Measurements from ENCODE around the gene TNFAIP3. TPM values are rescaled to one million over a fixed set of nuclear protein-coding genes. Genes with fewer than 3 reads are reported as not detected.

The TNFAIP3 gene
- total RNA-seq, 1 donor from 2014 or later: 1.8 TPM

DNA sequence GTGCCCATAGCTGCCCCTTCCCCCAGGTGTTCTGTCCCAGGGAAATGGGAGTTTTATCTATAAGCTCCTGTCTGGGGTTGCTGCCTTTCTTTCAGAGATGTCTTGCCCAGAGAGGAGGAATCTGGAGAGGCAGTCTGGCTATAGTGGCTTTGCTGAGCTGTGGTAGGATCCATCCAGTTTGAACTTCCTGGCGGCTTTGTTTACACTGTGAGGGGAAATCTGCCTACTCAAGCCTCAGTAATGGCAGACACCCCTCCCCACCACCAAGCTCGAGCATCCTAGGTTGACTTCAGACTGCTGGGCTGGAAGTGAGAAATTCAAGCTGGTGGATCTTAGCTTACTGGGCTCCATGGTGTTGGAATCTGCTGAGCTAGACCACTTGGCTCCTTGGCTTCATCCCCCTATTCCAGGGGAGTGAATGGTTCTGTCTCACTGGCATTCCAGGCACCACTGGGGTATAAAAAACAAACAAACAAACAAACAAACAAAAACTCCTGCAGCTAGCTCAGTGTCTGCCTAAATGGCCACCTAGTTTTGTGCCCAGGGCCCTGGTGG is 24.0 kb downstream of the TNFAIP3 start:
- H3K9ac ChIP-seq: no peak overlapping the region
- DNase-seq (ENCODE audit: low spot score): no peak

DNA sequence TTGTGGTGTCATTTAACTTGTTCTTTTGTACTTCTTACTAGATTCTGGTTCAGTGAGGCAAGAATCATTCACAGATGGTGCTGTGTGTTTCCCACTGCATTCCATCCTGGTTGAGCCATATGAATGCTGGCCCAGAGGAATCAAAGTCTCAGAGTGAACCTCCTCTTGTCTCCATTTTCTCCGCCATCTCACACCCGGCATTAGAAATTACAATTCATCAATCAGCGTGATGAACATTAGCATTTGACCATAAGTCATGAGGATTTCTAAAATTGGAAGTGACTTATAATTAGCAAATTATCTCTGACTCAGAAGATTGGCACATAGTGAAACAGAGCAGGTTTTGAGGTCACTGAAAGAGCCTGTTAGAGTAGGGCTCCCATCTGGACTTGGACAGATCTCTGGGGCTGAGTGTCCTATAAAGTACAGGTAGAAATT is 25.2 kb downstream of the TNFAIP3 start:
- no peak for TF ChIP-seq EZH2 (IDR thresholded peaks at IDR 0.05)
- TF ChIP-seq EZH2phosphoT487 (IDR thresholded peaks at IDR 0.05): no peak
- TF ChIP-seq, protein P1, sequence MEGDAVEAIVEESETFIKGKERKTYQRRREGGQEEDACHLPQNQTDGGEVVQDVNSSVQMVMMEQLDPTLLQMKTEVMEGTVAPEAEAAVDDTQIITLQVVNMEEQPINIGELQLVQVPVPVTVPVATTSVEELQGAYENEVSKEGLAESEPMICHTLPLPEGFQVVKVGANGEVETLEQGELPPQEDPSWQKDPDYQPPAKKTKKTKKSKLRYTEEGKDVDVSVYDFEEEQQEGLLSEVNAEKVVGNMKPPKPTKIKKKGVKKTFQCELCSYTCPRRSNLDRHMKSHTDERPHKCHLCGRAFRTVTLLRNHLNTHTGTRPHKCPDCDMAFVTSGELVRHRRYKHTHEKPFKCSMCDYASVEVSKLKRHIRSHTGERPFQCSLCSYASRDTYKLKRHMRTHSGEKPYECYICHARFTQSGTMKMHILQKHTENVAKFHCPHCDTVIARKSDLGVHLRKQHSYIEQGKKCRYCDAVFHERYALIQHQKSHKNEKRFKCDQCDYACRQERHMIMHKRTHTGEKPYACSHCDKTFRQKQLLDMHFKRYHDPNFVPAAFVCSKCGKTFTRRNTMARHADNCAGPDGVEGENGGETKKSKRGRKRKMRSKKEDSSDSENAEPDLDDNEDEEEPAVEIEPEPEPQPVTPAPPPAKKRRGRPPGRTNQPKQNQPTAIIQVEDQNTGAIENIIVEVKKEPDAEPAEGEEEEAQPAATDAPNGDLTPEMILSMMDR (IDR thresholded peaks at IDR 0.05): no peak
- no peak for DNase-seq (ENCODE audit: low spot score)
- no peak overlapping the region for H2AFZ ChIP-seq (replicated peaks)
- no peaks in the 10 kb centered on the region for H3K36me3 Mint-ChIP-seq
- H3K9me3 ChIP-seq (ENCODE audit: low read depth): no peaks in the 10 kb centered on the region
- H3K36me3 ChIP-seq: no peaks in the 10 kb centered on the region
- no peak overlapping the region for H3K4me3 ChIP-seq
- H3K79me2 ChIP-seq (ENCODE audit: low read depth): no peaks in the 10 kb centered on the region
- H3K4me1 Mint-ChIP-seq: no peaks in the 10 kb centered on the region
- H3K9ac ChIP-seq: no peak overlapping the region
- no peaks in the 10 kb centered on the region for H3K27me3 ChIP-seq
- no peaks in the 10 kb centered on the region for H3K4me1 ChIP-seq
- H3K27ac ChIP-seq: no peak overlapping the region
- H3K27ac Mint-ChIP-seq: no peak overlapping the region
- H3K9me3 Mint-ChIP-seq: peaks cover 7% of the 10 kb centered on the region
- no peaks in the 10 kb centered on the region for H3K27me3 Mint-ChIP-seq (ENCODE audit: insufficient read depth, low read depth)
- peak overlapping the region; percentile 50 for H3K4me3 Mint-ChIP-seq
- H3K4me2 ChIP-seq: no peak overlapping the region
- no peaks in the 10 kb centered on the region for H3F3A ChIP-seq (ENCODE audit: low read depth)
- H4K20me1 ChIP-seq (ENCODE audit: low read depth): no peaks in the 10 kb centered on the region

More for the DNA sequence above, 24.0 kb downstream of the TNFAIP3 start:
- Histone ChIP-seq H4K20me1 (ENCODE audit: low read depth) (no peaks in the 10 kb centered on the region), H3K4me2 (no peak overlapping the region), H2AFZ (replicated peaks) (no peak overlapping the region), H3K4me1 (no peaks in the 10 kb centered on the region), H3K9me3 (ENCODE audit: low read depth) (no peaks in the 10 kb centered on the region), H3K79me2 (ENCODE audit: low read depth) (no peaks in the 10 kb centered on the region), H3K4me3 (no peak overlapping the region), H3F3A (ENCODE audit: low read depth) (no peaks in the 10 kb centered on the region), H3K27ac (no peak overlapping the region), H3K36me3 (no peaks in the 10 kb centered on the region), H3K27me3 (no peaks in the 10 kb centered on the region)
- no peaks in the 10 kb centered on the region for H3K4me1 Mint-ChIP-seq
- no peak overlapping the region for H3K4me3 Mint-ChIP-seq
- H3K36me3 Mint-ChIP-seq: no peaks in the 10 kb centered on the region
- H3K9me3 Mint-ChIP-seq: peaks cover 16% of the 10 kb centered on the region
- TF ChIP-seq EZH2phosphoT487 (IDR thresholded peaks at IDR 0.05): no peak
- no peak for TF ChIP-seq EZH2 (IDR thresholded peaks at IDR 0.05)
- TF ChIP-seq, protein P1 (IDR thresholded peaks at IDR 0.05): no peak
- H3K27me3 Mint-ChIP-seq (ENCODE audit: insufficient read depth, low read depth): no peaks in the 10 kb centered on the region
- no peak overlapping the region for H3K27ac Mint-ChIP-seq

DNA sequence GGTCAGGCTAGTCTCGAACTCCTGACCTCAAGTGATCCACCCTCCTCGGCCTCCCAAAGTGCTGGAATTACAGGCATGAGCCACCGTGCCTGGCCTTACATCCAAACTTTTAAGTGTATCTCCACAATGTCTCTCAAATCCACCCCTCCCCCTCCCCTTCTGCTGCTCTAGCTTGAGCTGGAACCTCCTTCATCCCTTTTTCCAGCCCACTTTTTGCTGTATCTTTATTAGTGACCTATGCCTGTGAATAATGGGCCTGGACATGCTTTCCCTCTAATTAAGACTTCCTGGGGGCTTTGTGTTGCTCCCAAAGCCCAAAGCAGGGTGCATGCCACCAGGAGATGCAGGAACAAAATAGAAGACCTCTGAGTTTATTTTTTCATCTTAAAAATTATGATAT is 26.1 kb downstream of the TNFAIP3 start:
- no peak overlapping the region for H3K9ac ChIP-seq
- Mint-ChIP-seq H3K27me3 (ENCODE audit: insufficient read depth, low read depth) (no peaks in the 10 kb centered on the region), H3K4me3 (no peak overlapping the region), H3K27ac (no peak overlapping the region), H3K4me1 (no peaks in the 10 kb centered on the region), H3K9me3 (peaks cover 5% of the 10 kb centered on the region), H3K36me3 (no peaks in the 10 kb centered on the region)
- H3K4me3 ChIP-seq: no peak overlapping the region
- H3K27ac ChIP-seq: no peak overlapping the region
- H3K79me2 ChIP-seq (ENCODE audit: low read depth): no peaks in the 10 kb centered on the region
- no peaks in the 10 kb centered on the region for H3K36me3 ChIP-seq
- H4K20me1 ChIP-seq (ENCODE audit: low read depth): no peaks in the 10 kb centered on the region
- TF ChIP-seq EZH2 (IDR thresholded peaks at IDR 0.05) (no peak), EZH2phosphoT487 (IDR thresholded peaks at IDR 0.05) (no peak)
- TF ChIP-seq, protein P1 (IDR thresholded peaks at IDR 0.05): no peak
- H2AFZ ChIP-seq (replicated peaks): no peak overlapping the region
- no peaks in the 10 kb centered on the region for H3K4me1 ChIP-seq
- H3K4me2 ChIP-seq: no peak overlapping the region
- no peaks in the 10 kb centered on the region for H3K9me3 ChIP-seq (ENCODE audit: low read depth)
- no peaks in the 10 kb centered on the region for H3F3A ChIP-seq (ENCODE audit: low read depth)
- no peaks in the 10 kb centered on the region for H3K27me3 ChIP-seq
- DNase-seq (ENCODE audit: low spot score): no peak
